Spleen (tissue), 11 donors: ENCODE measurements around the gene RCN1. TPM values are rescaled to one million over a fixed set of nuclear protein-coding genes. Genes with fewer than 3 reads are reported as not detected.
"Not testable (repeated sequence)": the region's sequence is repeated elsewhere in the genome, so short reads cannot be mapped to it uniquely, and the experiment has no call there.

Source experiments
- DNase-seq: peaks from one replicate; pipeline ENCODE4 v3.0.0-alpha.2; 2020
- H3K27ac ChIP-seq, 8 donors: fragments of 200-600 bp; sonication (generic) in 7 of 8; 1 replicate in 4 of 8; 2 replicates in 4 of 8; pipeline versions ENCODE4 v1.5.0 to v1.8.0; 2016 to 2021; ENCODE audit warnings: inconsistent platforms in 4 of 8, mild to moderate bottlenecking in 4 of 8, moderate library complexity in 1 of 8
- H3K27me3 ChIP-seq, 7 donors: fragments of 200-600 bp; sonication (generic) in 6 of 7; replicated peaks in 1 of 7; 1 replicate in 4 of 7; 2 replicates in 3 of 7; pipeline versions ENCODE4 v1.5.0 to v1.8.0; 2016 to 2021; ENCODE audit warnings: inconsistent platforms in 3 of 7, mild to moderate bottlenecking in 1 of 7
- H3K36me3 ChIP-seq, 6 donors: fragments of 200-600 bp; sonication (generic) in 5 of 6; 1 replicate in 4 of 6; 2 replicates in 2 of 6; pipeline versions ENCODE4 v1.5.0 to v1.8.0; 2016 to 2021; ENCODE audit warnings: inconsistent platforms in 2 of 6
- H3K4me1 ChIP-seq, 6 donors: fragments of 200-600 bp; sonication (generic) in 5 of 6; 1 replicate in 3 of 6; 2 replicates in 3 of 6; pipeline versions ENCODE4 v1.5.0 to v1.8.0; 2016 to 2021; ENCODE audit warnings: inconsistent platforms in 3 of 6
- H3K4me3 ChIP-seq, 8 donors: fragments of 200-600 bp; sonication (generic) in 7 of 8; 1 replicate in 4 of 8; 2 replicates in 4 of 8; pipeline versions ENCODE4 v1.5.0 to v1.8.0; 2016 to 2021; ENCODE audit warnings: inconsistent platforms in 4 of 8, mild to moderate bottlenecking in 4 of 8, moderate library complexity in 2 of 8
- H3K9me3 ChIP-seq, 8 donors: fragments of 200-600 bp; sonication (generic) in 7 of 8; 1 replicate in 4 of 8; 2 replicates in 4 of 8; pipeline versions ENCODE4 v1.5.0 to v1.8.0; 2016 to 2021; ENCODE audit warnings: inconsistent platforms in 4 of 8
- POLR2A ChIP-seq, 3 donors: fragments of 450-650 bp; IDR thresholded peaks; one replicate each; pipeline ENCODE4 v1.5.1; 2017; ENCODE audit warnings: antibody characterized with exemption in 3 of 3, mild to moderate bottlenecking in 1 of 3
- POLR2AphosphoS5 ChIP-seq, 3 donors: sonication (generic); formaldehyde crosslinking; IDR thresholded peaks; one replicate each; pipeline ENCODE4 v1.5.1; 2017; ENCODE audit warnings: antibody characterized with exemption in 3 of 3
- WGBS, 5 donors: extraction: QIAGEN DNeasy Blood & Tissue Kit in 3 of 5; methylation state at CpG; one replicate each; pipeline versions ENCODE4 v1.1.5 to v1.1.7; 2013 to 2018; 5-methylcytosine and 5-hydroxymethylcytosine counted together
- intact Hi-C: fragments of 100-400 bp; cut with DNase I; formaldehyde crosslinking; loops from one replicate; pipeline ENCODE4 v1.15.0; 2023; ENCODE audit warnings: low total_unique reads
- polyA plus RNA-seq, 3 donors: library from polyadenylated mRNA; stranded (reverse); fragments of 200-250 nt; gene quantifications; one replicate each; pipeline ENCODE4 v1.2.1, GENCODE V29; 2013
- total RNA-seq, 7 donors: library from RNA; depleted of rRNA in 3 of 7; stranded (reverse); fragments of >200 nt in 3 of 7; fragmentation: NEBNext Ultra II Directional in 4 of 7; extraction: Animal tissue kit (Norgen Biotek cat#: 25700) in 4 of 7; gene quantifications; one replicate each; pipeline versions ENCODE4 v1.1.0 to v1.2.1, GENCODE V29; 2016 to 2021
- TF ChIP-seq, protein P1 (sequence below), 11 experiments: fragments of 200-600 bp in 7 of 11; fragments of 450-650 bp in 4 of 11; sonication (generic) in 4 of 11; IDR thresholded peaks in 8 of 11; conservative IDR thresholded peaks in 3 of 11; 1 replicate in 7 of 11; 2 replicates in 4 of 11; pipeline versions ENCODE4 v1.4.0 to v1.8.0; 2016 to 2021; ENCODE audit warnings: antibody characterized with exemption in 11 of 11, inconsistent platforms in 4 of 11, mild to moderate bottlenecking in 1 of 11
- donor health status: healthy with polysubstance abuse.
- donor health status: DM: no; HTN: no; CAD: no; lungs with moderate emphysema.
- donor health status: DM: no; HTN: no; CAD: no.
- donor health status: Bipolar disorder and iron deficiency.
- donor health status: healthy.
- donor health status: DM: no; HTN: no; CAD: no.
- donor health status: DM: yes; HTN: yes; CAD: no.

Gene RCN1
- total and polyA plus RNA-seq, 10 donors: 23.3 to 53.8 (median 38.2) TPM

DNA sequence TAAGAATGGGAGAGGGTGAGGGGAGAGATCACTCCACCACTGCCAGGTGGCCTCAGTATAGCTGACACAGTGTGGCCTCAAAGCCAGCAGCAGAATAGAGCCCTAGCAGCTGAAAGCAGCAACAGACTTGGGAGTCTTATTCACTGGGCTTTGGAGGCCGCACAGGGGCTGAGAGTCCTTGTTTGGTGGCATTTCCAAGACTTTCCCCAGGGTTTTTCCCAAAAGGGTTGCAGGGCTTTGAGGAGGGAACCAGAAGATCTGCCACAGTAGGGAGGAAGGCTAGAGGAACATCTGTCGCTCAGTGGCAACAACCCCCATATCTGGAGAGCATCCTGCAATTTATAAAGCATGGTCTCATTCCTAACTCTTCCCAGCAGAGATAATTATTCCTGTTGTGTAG, 35.0 kb upstream of the RCN1 start:
- Histone ChIP-seq H3K4me3 (no peak overlapping the region), H3K27me3 (peaks cover 0 to 26% (median 0%) of the 10 kb centered on the region in 7 donors), H3K4me1 (no peaks in the 10 kb centered on the region), H3K36me3 (no peaks in the 10 kb centered on the region), H3K27ac (no peak overlapping the region), H3K9me3 (no peaks in the 10 kb centered on the region)
- DNase-seq: no peak
- TF ChIP-seq POLR2A (IDR thresholded peaks at IDR 0.05): no peak
- 70 to 95% (median 86%) methylated on average over 2 of the region's 2 CpGs for WGBS, 5 donors
- intact Hi-C loops: no loop called here

DNA sequence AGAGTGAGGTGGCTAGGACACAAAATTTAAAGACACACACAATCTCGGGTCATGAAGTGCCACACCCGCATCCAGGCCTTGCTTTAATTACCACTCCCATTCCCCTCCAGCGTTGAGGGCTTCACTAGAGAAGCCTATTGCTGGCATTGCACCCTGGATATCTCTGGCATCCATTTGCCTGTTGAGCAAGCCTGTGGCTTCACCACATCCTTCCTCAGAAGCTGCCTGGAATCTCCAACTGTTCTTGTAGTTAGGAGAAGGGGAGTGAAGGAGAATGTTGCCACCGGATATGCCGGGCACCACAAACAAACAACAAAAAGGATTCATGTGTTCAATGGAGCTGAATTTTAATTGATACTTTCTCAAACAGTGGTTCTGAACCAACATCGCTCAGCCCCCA, 34.4 kb upstream of the RCN1 start:
- no peak overlapping the region for H3K4me3 ChIP-seq

DNA sequence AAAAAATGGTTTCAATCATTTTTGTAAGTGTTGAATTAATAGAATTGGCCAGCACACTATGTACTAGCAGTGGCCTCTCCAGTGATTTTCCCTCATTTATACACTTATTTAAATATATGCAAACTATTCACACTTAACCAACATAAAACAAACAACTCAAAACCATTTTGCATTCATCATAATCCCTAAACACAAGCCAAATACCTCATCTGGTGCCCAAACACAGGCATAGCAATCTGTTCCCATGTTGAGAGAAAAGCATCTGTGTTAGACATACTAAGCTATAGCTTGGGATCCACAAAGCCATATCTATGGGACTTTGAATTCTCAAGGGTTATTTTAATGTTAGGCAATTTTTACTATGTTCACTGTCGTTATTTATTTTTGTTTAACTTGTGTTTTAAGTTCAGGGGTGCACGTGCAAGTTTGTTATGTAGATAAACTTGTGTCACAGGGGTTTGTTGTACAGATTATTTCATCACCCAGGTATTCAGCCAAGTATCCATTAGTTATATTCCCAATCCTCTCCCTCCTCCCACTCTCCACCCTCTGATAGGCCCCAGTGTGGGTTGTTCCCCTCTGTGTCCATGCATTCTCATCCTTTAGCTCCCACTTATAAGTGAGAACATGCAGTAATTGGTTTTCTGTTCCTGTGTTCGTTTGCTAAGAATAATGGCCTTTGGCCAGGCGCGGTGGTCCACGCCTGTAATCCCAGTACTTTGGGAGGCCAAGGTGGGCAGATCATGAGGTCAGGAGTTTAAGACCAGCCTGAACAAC, 31.0 kb upstream of the RCN1 start:
- Histone ChIP-seq H3K4me1 (no peaks in the 10 kb centered on the region), H3K4me3 (no peak overlapping the region), H3K9me3 (no peaks in the 10 kb centered on the region), H3K27ac (no peak overlapping the region), H3K27me3 (peaks cover 0 to 23% (median 0%) of the 10 kb centered on the region in 7 donors), H3K36me3 (no peaks in the 10 kb centered on the region)
- TF ChIP-seq, protein P1, sequence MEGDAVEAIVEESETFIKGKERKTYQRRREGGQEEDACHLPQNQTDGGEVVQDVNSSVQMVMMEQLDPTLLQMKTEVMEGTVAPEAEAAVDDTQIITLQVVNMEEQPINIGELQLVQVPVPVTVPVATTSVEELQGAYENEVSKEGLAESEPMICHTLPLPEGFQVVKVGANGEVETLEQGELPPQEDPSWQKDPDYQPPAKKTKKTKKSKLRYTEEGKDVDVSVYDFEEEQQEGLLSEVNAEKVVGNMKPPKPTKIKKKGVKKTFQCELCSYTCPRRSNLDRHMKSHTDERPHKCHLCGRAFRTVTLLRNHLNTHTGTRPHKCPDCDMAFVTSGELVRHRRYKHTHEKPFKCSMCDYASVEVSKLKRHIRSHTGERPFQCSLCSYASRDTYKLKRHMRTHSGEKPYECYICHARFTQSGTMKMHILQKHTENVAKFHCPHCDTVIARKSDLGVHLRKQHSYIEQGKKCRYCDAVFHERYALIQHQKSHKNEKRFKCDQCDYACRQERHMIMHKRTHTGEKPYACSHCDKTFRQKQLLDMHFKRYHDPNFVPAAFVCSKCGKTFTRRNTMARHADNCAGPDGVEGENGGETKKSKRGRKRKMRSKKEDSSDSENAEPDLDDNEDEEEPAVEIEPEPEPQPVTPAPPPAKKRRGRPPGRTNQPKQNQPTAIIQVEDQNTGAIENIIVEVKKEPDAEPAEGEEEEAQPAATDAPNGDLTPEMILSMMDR (IDR thresholded peaks at IDR 0.05 in 8 of 11, conservative IDR thresholded peaks at IDR 0.05 in 3 of 11): no peak
- no peak for TF ChIP-seq POLR2AphosphoS5 (IDR thresholded peaks at IDR 0.05)
- TF ChIP-seq POLR2A (IDR thresholded peaks at IDR 0.05): no peak
- intact Hi-C loops: no loop called here
- no peak for DNase-seq
- WGBS, 5 donors: 83 to 91% (median 84%) methylated on average over 6 of the region's 6 CpGs

More for the DNA sequence above, 34.4 kb upstream of the RCN1 start:
- no peak for DNase-seq
- Histone ChIP-seq H3K27ac (no peak overlapping the region), H3K9me3 (no peaks in the 10 kb centered on the region), H3K36me3 (no peaks in the 10 kb centered on the region), H3K4me1 (no peaks in the 10 kb centered on the region), H3K27me3 (peaks cover 0 to 29% (median 0%) of the 10 kb centered on the region in 7 donors)
- TF ChIP-seq POLR2A (IDR thresholded peaks at IDR 0.05) (no peak), POLR2AphosphoS5 (IDR thresholded peaks at IDR 0.05) (no peak)
- TF ChIP-seq, protein P1 (IDR thresholded peaks at IDR 0.05 in 8 of 11, conservative IDR thresholded peaks at IDR 0.05 in 3 of 11): no peak
- intact Hi-C loops: no loop called here
- 27 to 52% (median 34%) methylated on average over 6 of the region's 6 CpGs for WGBS, 5 donors

DNA sequence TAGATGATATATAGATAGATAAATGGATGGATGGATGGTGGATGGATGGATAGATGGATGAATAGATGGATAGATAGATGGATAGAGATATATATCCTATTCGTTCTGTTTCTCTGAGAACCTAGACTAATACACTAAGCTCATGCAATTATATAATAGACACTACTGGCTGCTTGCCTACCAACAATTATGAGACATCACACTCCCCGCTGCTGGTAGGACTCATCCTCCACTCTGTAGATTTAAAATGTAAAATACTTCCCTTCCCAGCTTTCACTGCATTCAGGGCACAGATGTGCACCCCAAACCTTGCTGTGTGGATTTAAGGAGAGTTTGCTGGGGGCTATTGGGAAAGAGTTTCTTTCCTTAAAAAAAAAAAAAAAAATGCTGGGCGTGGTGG, 28.3 kb upstream of the RCN1 start:
- peaks cover 0 to 37% (median 0%) of the 10 kb centered on the region in 7 donors for H3K27me3 ChIP-seq
- H3K4me3 ChIP-seq: no peak overlapping the region
- no peak for TF ChIP-seq POLR2A (IDR thresholded peaks at IDR 0.05)
- TF ChIP-seq, protein P1 (IDR thresholded peaks at IDR 0.05 in 8 of 11, conservative IDR thresholded peaks at IDR 0.05 in 3 of 11): no peak
- no peak for TF ChIP-seq POLR2AphosphoS5 (IDR thresholded peaks at IDR 0.05)
- DNase-seq: no peak
- intact Hi-C loops: no loop called here
- H3K36me3 ChIP-seq: no peaks in the 10 kb centered on the region
- WGBS, 5 donors: 74 to 89% (median 85%) methylated on average over 3 of the region's 3 CpGs
- no peaks in the 10 kb centered on the region for H3K9me3 ChIP-seq
- no peaks in the 10 kb centered on the region for H3K4me1 ChIP-seq
- no peak overlapping the region for H3K27ac ChIP-seq

DNA sequence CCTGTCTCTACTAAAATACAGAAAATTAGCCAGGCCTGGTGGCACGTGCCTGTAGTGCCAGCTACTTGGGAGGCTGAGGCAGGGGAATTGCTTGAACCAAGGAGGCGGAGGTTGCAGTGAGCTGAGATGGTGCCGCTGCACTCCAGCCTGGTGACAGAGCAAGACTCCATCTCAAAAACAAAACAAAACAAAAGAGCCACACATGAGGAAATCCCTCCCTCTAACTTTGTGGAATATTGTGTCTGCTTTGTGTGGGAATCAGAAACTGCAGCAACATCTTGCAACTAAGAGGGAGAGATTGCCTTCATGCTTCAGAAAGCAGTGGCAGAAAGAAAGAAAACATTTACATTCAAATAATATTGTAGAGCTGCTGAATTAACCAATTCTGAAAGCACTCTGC, 27.8 kb upstream of the RCN1 start:
- WGBS, 5 donors: 83 to 94% (median 89%) methylated on average over 3 of the region's 3 CpGs
- intact Hi-C loops, H3K9me3 ChIP-seq, H3K36me3 ChIP-seq, H3K4me3 ChIP-seq, DNase-seq, H3K27ac ChIP-seq, H3K4me1 ChIP-seq: not testable (repeated sequence)
- peaks cover 0 to 38% (median 0%) of the 10 kb centered on the region in 7 donors for H3K27me3 ChIP-seq
